ENCODE results near the gene UGT1A7.
"Not testable (repeated sequence)": the region's sequence is repeated elsewhere in the genome, so short reads cannot be mapped to it uniquely, and the experiment has no call there.

Gene UGT1A7
- total RNA-seq = 0 reads per million in 2 donors

DNA sequence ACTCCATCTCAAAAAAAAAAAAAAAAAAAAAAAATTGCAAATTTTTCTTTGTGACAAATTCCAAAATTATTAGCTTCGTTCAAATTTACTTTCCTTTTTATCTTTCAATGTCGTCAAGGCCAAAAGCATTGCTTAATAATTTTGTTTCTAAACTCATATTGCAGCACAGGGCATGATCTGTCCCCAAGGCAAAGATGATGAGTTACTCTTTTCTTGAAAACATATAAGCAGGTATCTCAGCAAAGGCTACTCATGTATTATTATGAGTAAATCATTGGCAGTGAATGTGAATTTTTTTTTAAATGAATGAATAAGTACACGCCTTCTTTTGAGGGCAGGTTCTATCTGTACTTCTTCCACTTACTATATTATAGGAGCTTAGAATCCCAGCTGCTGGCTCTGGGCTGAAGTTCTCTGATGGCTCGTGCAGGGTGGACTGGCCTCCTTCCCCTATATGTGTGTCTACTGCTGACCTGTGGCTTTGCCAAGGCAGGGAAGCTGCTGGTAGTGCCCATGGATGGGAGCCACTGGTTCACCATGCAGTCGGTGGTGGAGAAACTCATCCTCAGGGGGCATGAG, at the start of gene UGT1A7:
UGT1A7 (plus strand) TSS at position 381 of the 579 bp plus-strand sequence; CDS start at position 418, 37 bp downstream.
- DNase-seq = no peak

DNA sequence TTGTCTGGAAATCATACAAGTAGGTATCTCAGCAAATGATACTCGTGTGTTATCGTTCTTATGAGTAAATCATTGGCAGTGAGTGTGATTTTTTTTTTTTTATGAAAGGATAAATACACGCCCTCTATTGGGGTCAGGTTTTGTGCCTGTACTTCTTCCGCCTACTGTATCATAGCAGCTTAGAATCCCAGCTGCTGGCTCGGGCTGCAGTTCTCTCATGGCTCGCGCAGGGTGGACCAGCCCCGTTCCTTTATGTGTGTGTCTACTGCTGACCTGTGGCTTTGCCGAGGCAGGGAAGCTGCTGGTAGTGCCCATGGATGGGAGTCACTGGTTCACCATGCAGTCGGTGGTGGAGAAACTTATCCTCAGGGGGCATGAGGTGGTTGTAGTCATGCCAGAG, 45.4 kb upstream of the UGT1A7 start, which contains the start of gene UGT1A10:
UGT1A10 (plus strand) TSS at position 143 of the 400 bp plus-strand sequence; CDS start at position 218, 75 bp downstream.
- not testable (repeated sequence) for DNase-seq

DNA sequence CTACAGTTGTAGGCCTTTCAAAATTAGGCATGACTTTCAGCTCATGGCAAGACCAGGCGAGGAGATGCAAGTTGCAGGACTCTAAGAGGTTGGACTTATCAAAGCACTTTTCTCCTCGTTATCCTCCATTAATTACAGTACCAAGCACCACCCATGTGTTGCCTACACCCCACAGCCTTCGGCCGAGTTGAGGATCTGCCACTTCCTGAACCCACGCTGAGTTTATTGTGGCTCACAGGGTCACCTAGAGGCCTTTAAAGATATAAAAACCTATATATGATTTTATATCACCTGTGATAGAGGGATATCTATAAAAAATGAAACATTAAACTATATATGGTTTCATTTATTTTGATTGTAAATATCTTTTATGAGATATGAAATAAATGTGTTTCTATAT, 42.9 kb upstream of the UGT1A7 start:
- DNase-seq = no peak

- DNase-seq = no peak
Measured at GRCh38 chr2:233639860-233640259, 41.8 kb upstream of the UGT1A7 start.

DNA sequence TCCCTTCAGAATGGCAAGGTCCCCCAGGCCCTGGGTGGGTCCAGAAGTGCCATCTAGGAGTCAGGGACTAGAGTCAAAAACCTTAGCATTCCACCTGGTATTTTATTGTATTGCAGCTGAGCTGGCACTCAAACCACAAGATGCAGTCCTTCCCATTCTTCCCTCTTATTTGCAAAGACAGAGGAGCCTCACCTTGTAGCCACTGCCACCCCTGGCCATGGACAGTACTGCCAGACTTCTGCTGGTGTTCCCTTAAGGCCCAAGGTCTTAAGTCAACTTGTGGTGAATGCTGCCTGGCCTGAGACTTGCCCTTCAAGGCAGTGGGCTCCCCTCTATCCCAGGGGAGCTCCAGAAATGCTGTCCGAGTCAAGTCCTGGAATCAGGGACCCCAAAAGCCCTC, 38.6 kb upstream of the UGT1A7 start:
- no peak for DNase-seq

GRCh38 chr2:233646033-233646432, 35.7 kb upstream of the UGT1A7 start:
- DNase-seq = not testable (repeated sequence)

- DNase-seq = no peak
Measured at GRCh38 chr2:233650981-233651380, 30.7 kb upstream of the UGT1A7 start.

- DNase-seq = no peak
Measured at GRCh38 chr2:233651430-233651829, 30.3 kb upstream of the UGT1A7 start.

- no peak for DNase-seq
Measured at GRCh38 chr2:233654501-233654900, 27.2 kb upstream of the UGT1A7 start.

DNA sequence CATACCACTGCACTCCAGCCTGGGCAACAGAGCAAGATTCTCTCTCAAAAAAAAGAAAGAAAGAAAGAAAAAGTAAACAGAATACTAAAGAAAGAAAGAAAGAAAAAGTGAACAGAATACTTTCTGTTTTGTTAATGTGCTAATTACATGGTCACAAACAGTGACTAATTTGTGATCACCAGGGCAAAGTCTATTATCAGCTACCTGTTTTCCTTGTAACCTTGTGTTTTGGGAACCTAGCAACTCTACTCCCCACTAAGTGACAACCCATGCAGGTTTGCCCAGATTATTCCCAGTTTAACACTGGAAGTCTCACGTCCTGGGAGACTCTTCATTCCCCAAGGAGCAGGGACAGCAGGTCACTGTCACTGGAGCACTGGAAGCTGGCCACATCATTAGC, 26.7 kb upstream of the UGT1A7 start:
- no peak for DNase-seq

GRCh38 chr2:233655943-233656342, 25.8 kb upstream of the UGT1A7 start:
- not testable (repeated sequence) for DNase-seq

DNA sequence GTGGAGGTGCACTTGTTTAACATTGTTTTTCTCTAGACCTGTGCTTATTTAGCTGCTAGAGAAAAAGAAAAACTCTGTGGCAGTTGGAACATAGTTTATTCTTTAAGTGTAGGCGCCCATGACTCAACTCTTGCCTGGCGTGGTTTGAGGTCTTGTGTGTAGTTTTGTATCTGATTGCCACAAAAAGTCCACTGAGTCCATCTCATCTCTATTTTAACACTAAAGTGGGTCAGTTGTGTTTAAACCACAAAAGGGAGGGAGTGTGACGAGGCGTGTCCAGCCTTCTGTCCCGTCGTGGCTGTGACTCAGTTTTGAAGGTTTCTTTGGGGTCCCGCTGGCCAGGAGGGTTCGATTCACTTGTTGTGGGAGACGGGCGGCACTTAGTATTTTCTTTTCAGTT, 25.3 kb upstream of the UGT1A7 start:
- DNase-seq = no peak

- no peak for DNase-seq
Measured at GRCh38 chr2:233658610-233659009, 23.1 kb upstream of the UGT1A7 start.

- no peak for DNase-seq
Measured at GRCh38 chr2:233663911-233664310, 17.8 kb upstream of the UGT1A7 start.

DNA sequence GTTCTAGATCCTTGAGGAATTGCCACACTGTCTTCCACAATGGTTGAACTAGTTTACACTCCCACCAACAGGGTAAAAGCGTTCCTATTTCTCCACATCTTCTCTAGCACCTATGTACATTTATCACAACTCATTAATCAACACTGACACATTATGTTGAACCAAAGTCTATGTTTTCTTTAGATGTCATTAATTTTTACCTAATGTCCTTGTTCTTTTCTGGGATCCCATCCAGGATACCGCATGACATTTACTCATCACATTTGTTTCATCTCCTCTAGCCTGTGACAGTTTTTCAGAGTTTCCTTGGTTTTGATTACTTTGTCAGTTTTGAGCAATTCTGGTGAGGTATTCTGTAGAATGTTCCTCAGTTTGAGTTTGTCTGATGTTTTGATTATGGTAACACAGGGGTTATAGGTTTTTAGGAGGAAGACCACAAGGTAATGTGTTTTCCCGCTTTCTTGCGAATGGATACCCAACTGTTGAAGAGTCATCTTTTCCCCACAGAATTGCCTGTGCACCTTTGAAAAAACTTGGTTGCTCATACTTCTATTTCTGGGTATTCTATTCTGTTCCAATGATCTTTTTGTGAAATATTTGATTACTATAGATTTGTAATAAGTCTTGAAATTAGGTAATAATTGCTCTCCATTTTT, 13.0 kb upstream of the UGT1A7 start:
- no peak for DNase-seq

- DNase-seq = no peak
Measured at GRCh38 chr2:233671290-233672161, 10.2 kb upstream of the UGT1A7 start, which contains the start of gene UGT1A9. Gene UGT1A9, plus strand, starts transcription at chr2:233671898. Its CDS starts 37 bp downstream, at chr2:233671935.

GRCh38 chr2:233672886-233673285, 8.8 kb upstream of the UGT1A7 start:
- DNase-seq = no peak

- DNase-seq = no peak
Measured at GRCh38 chr2:233673896-233674295, 7.8 kb upstream of the UGT1A7 start.

- DNase-seq = no peak
Measured at GRCh38 chr2:233674314-233674713, 7.4 kb upstream of the UGT1A7 start.

DNA sequence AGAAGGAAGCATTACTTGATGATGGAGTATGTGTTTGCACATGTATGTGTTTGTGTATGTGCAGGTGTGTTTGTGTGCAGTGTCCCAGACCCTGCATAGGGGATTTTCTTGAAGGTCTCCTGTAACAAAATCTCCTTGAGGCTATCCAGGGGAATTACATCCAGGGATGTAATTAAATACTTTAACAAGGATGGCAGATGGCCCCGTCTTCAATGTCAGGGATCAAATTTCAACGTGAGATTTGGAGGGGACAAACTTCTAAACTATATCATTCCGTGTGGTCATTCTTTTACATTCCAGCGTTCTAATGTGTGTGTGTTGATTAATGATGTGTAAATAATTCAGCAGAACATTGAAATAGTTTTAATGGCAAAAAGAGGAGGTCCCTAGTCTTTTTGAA, 6.7 kb upstream of the UGT1A7 start:
- no peak for DNase-seq

DNA sequence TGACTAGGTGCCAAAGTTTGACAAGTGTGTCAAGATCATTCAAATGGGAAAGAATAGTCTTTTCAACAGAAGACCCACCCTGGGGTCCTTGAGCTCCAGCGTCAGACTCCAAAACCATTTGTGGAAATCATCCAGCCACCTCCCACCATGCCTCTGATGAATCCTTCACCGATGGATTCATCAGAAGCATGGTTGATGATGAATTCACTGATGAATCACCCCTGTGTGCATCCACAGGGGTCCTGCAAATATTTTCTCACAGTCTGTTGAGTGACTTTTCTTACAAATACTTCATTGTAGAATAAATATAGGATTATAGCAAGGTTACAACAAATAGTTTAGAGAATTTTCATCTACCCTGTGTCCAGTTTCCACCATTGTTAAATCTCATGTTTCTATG, 5.7 kb upstream of the UGT1A7 start:
- DNase-seq = no peak

- DNase-seq = no peak
Measured at GRCh38 chr2:233679196-233679595, 2.5 kb upstream of the UGT1A7 start.

DNA sequence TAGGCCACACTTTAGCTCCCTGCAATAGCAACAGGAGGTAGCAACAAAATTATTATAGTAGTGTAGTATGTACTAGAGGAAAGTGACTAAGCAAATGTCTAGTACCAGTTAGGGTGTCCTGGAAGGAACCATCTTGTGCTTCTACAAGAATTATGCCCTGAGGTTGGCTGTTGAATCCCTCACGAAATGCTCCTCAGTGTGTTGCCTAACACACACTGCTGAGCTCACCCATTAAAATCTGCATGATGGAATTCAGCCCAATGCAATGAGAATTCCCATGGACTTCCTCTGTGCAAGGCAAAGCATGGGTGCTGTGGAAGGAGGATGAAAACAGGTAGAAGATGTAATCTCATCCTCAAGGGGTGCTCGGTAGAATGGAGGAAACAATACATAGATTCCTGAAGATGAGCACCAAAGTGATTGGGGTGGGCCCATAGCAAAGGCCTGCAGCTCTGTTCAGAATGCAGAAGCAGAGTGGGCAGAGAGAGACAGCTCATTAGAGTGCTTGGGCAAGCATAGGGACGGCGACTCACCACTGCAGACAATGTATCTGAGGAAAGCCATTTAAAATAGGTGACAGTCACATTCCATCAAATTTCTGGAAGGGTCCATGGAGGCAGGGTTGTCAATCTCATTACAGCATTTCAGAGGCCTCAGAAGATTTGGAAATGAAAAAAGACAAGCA, 1.2 kb upstream of the UGT1A7 start:
- DNase-seq = no peak
